Activated CD4-positive, alpha-beta T cell treated with anti-CD3 and anti-CD28 coated beads for 36 hours (primary cell): ENCODE data around the gene ZNF324B. TPM values are rescaled to one million over a fixed set of nuclear protein-coding genes. Genes with fewer than 3 reads are reported as not detected.
"Not testable (repeated sequence)": the region's sequence is repeated elsewhere in the genome, so short reads cannot be mapped to it uniquely, and the experiment has no call there.

Experiments
- ATAC-seq: fragments of 200-7000 bp; cut with Tn5 transposase; one replicate; pipeline ENCODE4 v1.10.0; 2021; ENCODE audit warnings: mild to moderate bottlenecking, moderate library complexity
- CTCF ChIA-PET: fragments of 350-600 bp; sonication (Branson Sonifier 250); formaldehyde crosslinking; loops from one replicate; lab custom pipeline; 2021; ENCODE audit warnings: antibody characterized with exemption; lab: Charles Lee
- POLR2A ChIA-PET: fragments of 350-600 bp; sonication (Branson Sonifier 250); formaldehyde crosslinking; loops from one replicate; lab custom pipeline; 2021; ENCODE audit warnings: antibody characterized with exemption, inconsistent platforms; lab: Charles Lee
- DNase-seq: peaks from one replicate; pipeline ENCODE4 v3.0.0-alpha.2; 2020
- H3K27ac Mint-ChIP-seq: one replicate; pipeline ENCODE4 v1.8.0; 2021; ENCODE audit warnings: mixed read lengths
- H3K27me3 Mint-ChIP-seq: one replicate; pipeline ENCODE4 v1.8.0; 2021; ENCODE audit warnings: mixed read lengths
- H3K36me3 Mint-ChIP-seq: one replicate; pipeline ENCODE4 v1.8.0; 2021; ENCODE audit warnings: low read depth, mixed read lengths
- H3K4me1 Mint-ChIP-seq: one replicate; pipeline ENCODE4 v1.8.0; 2021; ENCODE audit warnings: mixed read lengths
- H3K4me3 Mint-ChIP-seq: one replicate; pipeline ENCODE4 v1.8.0; 2021; ENCODE audit warnings: mild to moderate bottlenecking, moderate library complexity, mixed read lengths
- H3K9me3 Mint-ChIP-seq: one replicate; pipeline ENCODE4 v1.8.0; 2021; ENCODE audit warnings: low read depth, mixed read lengths
- intact Hi-C, 2 experiments: fragments of 100-400 bp; cut with DNase I in 1 of 2; cut with micrococcal nuclease in 1 of 2; formaldehyde crosslinking; loops; one replicate each; pipeline versions ENCODE4 v1.14.2 to v1.15.1; 2022 to 2024; cut with DNase I, micrococcal nuclease
- total RNA-seq, 2 experiments: library from RNA; stranded (reverse); gene quantifications; one replicate each; pipeline ENCODE4 v1.2.3, GENCODE V29; 2021

Gene ZNF324B
- total RNA-seq, 2 experiments from 2014 or later, result 5.8 to 7.5 TPM

- ChIA-PET POLR2A (no interaction called here), CTCF (no interaction called here)
- H3K9me3 Mint-ChIP-seq, result no peaks in the 10 kb centered on the region
- DNase-seq (no peak), ATAC-seq (no peak)
- H3K27me3 Mint-ChIP-seq, result peaks cover 4% of the 10 kb centered on the region
- H3K27ac Mint-ChIP-seq, result no peak overlapping the region
- H3K4me1 Mint-ChIP-seq, result peaks cover 25% of the 10 kb centered on the region
- no peak overlapping the region for H3K4me3 Mint-ChIP-seq
- intact Hi-C loops, result no loop called here
- H3K36me3 Mint-ChIP-seq, result peaks cover 24% of the 10 kb centered on the region
These were observed 3.9 kb downstream of the ZNF324B start for GRCh38 chr19:58455306-58455705.

- DNase-seq, result no peak
- intact Hi-C loops, result no loop called here
- Mint-ChIP-seq H3K27ac (no peak overlapping the region), H3K9me3 (no peaks in the 10 kb centered on the region), H3K4me1 (peaks cover 21% of the 10 kb centered on the region), H3K4me3 (no peak overlapping the region), H3K36me3 (peaks cover 24% of the 10 kb centered on the region), H3K27me3 (no peaks in the 10 kb centered on the region)
- no peak for ATAC-seq
- ChIA-PET CTCF (no interaction called here), POLR2A (no interaction called here)
These were observed 4.7 kb downstream of the ZNF324B start for GRCh38 chr19:58456111-58456510.

GRCh38 chr19:58460039-58460438 lies 8.6 kb downstream of the ZNF324B start:
- no peaks in the 10 kb centered on the region for H3K27me3 Mint-ChIP-seq
- intact Hi-C loops, result no loop called here
- no peaks in the 10 kb centered on the region for H3K9me3 Mint-ChIP-seq
- ATAC-seq (peak; percentile 72), DNase-seq (no peak)
- H3K4me3 Mint-ChIP-seq, result no peak overlapping the region
- H3K27ac Mint-ChIP-seq, result no peak overlapping the region
- peaks cover 16% of the 10 kb centered on the region for H3K36me3 Mint-ChIP-seq
- ChIA-PET POLR2A (no interaction called here), CTCF (interaction anchor here (1.1 kb wide), 1 partner anchor 48 kb away, joined by 3 read pairs; no protein-coding TSS in a partner anchor)
- peaks cover 6% of the 10 kb centered on the region for H3K4me1 Mint-ChIP-seq

GRCh38 chr19:58466089-58466759 lies 14.8 kb downstream of the ZNF324B start:
- Mint-ChIP-seq H3K27me3 (peaks cover 2% of the 10 kb centered on the region), H3K9me3 (no peaks in the 10 kb centered on the region), H3K27ac (no peak overlapping the region), H3K36me3 (peaks cover 8% of the 10 kb centered on the region), H3K4me3 (peak overlapping the region; percentile 86), H3K4me1 (peaks cover 22% of the 10 kb centered on the region)
- intact Hi-C loops, result loop anchor here (1.0 to 2.0 kb wide), 13 partner anchors 9 to 188 kb away; partner anchors contain the start of genes ZNF584 (in 2 of the 2), CHMP2A (in 1 of the 2), ERVK3-1 (in 1 of the 2) and MZF1 (in 1 of the 2)
- DNase-seq, result no peak
- ATAC-seq, result peak; percentile 17
- POLR2A ChIA-PET, result interaction anchor here (0.7 kb wide), 1 partner anchor 15 kb away, joined by 3 read pairs; the partner anchor contains the start of gene ZNF324B
- CTCF ChIA-PET, result no interaction called here

GRCh38 chr19:58466760-58467589 lies 15.6 kb downstream of the ZNF324B start, which contains the start of gene ZNF324:
Gene ZNF324, plus strand, starts transcription at chr19:58467080. Its CDS starts 2,106 bp downstream, at chr19:58469186.
- H3K27me3 Mint-ChIP-seq, result peaks cover 2% of the 10 kb centered on the region
- H3K36me3 Mint-ChIP-seq, result peaks cover 8% of the 10 kb centered on the region
- H3K9me3 Mint-ChIP-seq, result no peaks in the 10 kb centered on the region
- peaks cover 22% of the 10 kb centered on the region for H3K4me1 Mint-ChIP-seq
- ChIA-PET CTCF (no interaction called here), POLR2A (interaction anchor here (0.7 kb wide), 1 partner anchor 16 kb away, joined by 3 read pairs; the partner anchor contains the start of gene ZNF324B)
- intact Hi-C loops, result loop anchor here (1.0 to 2.0 kb wide), 17 partner anchors 8 to 189 kb away; partner anchors contain the start of genes ZNF132 (in 2 of the 2), ZNF324B (in 2 of the 2), ZNF584 (in 2 of the 2) and CHMP2A (in 1 of the 2)
- ATAC-seq (peak; percentile 98), DNase-seq (peak; percentile 99)
- H3K4me3 Mint-ChIP-seq, result peak within 1 kb of the TSS; percentile 86
- peak within 1 kb of the TSS; percentile 47 for H3K27ac Mint-ChIP-seq

- Mint-ChIP-seq H3K4me3 (peak overlapping the region; percentile 86), H3K36me3 (peaks cover 10% of the 10 kb centered on the region), H3K27ac (peak overlapping the region; percentile 47), H3K9me3 (no peaks in the 10 kb centered on the region), H3K4me1 (peaks cover 22% of the 10 kb centered on the region), H3K27me3 (peaks cover 2% of the 10 kb centered on the region)
- ChIA-PET CTCF (interaction anchor here (0.7 kb wide), 1 partner anchor 96 kb away, joined by 3 read pairs; no protein-coding TSS in a partner anchor), POLR2A (no interaction called here)
- no peak for ATAC-seq
- intact Hi-C loops, result no loop called here
- no peak for DNase-seq
These were observed 16.9 kb downstream of the ZNF324B start for GRCh38 chr19:58468216-58468839.

- peaks cover 2% of the 10 kb centered on the region for H3K27me3 Mint-ChIP-seq
- ChIA-PET POLR2A (interaction anchor here (1.0 kb wide), 1 partner anchor 110 kb away, joined by 3 read pairs; no protein-coding TSS in a partner anchor), CTCF (interaction anchor here (0.6 kb wide), 1 partner anchor 21 kb away, joined by 3 read pairs; no protein-coding TSS in a partner anchor)
- ATAC-seq, result no peak
- H3K4me1 Mint-ChIP-seq, result peaks cover 23% of the 10 kb centered on the region
- peaks cover 8% of the 10 kb centered on the region for H3K36me3 Mint-ChIP-seq
- no peaks in the 10 kb centered on the region for H3K9me3 Mint-ChIP-seq
- H3K27ac Mint-ChIP-seq, result no peak overlapping the region
- peak overlapping the region; percentile 86 for H3K4me3 Mint-ChIP-seq
- no peak for DNase-seq
- intact Hi-C loops, result no loop called here
These were observed 18.0 kb downstream of the ZNF324B start for GRCh38 chr19:58469241-58470013.

- H3K9me3 Mint-ChIP-seq, DNase-seq, H3K27ac Mint-ChIP-seq, POLR2A ChIA-PET, H3K27me3 Mint-ChIP-seq, H3K4me3 Mint-ChIP-seq, CTCF ChIA-PET, intact Hi-C loops, H3K36me3 Mint-ChIP-seq, ATAC-seq: not testable (repeated sequence)
- H3K4me1 Mint-ChIP-seq, result peaks cover 30% of the 10 kb centered on the region
These were observed 19.6 kb downstream of the ZNF324B start for GRCh38 chr19:58470837-58471543.

GRCh38 chr19:58471736-58472135 lies 20.3 kb downstream of the ZNF324B start:
- H3K27ac Mint-ChIP-seq, result no peak overlapping the region
- no peaks in the 10 kb centered on the region for H3K9me3 Mint-ChIP-seq
- no peak for DNase-seq
- H3K4me3 Mint-ChIP-seq, result no peak overlapping the region
- no peak for ATAC-seq
- intact Hi-C loops, result no loop called here
- ChIA-PET POLR2A (no interaction called here), CTCF (interaction anchor here (0.5 kb wide), 1 partner anchor 627 kb away, joined by 3 read pairs; no protein-coding TSS in a partner anchor)
- no peaks in the 10 kb centered on the region for H3K27me3 Mint-ChIP-seq
- H3K4me1 Mint-ChIP-seq, result peaks cover 27% of the 10 kb centered on the region
- H3K36me3 Mint-ChIP-seq, result peaks cover 8% of the 10 kb centered on the region

GRCh38 chr19:58473775-58474174 lies 22.4 kb downstream of the ZNF324B start:
- H3K4me3 Mint-ChIP-seq, result no peak overlapping the region
- CTCF ChIA-PET, result no interaction called here
- DNase-seq (no peak), ATAC-seq (no peak)
- intact Hi-C loops, result loop anchor here in 1 of 2 experiments (2.0 kb wide), 1 partner anchor 15 kb away; no protein-coding TSS in a partner anchor
- POLR2A ChIA-PET, result no interaction called here
- no peaks in the 10 kb centered on the region for H3K27me3 Mint-ChIP-seq
- H3K27ac Mint-ChIP-seq, result no peak overlapping the region
- no peaks in the 10 kb centered on the region for H3K9me3 Mint-ChIP-seq
- H3K4me1 Mint-ChIP-seq, result peaks cover 17% of the 10 kb centered on the region
- H3K36me3 Mint-ChIP-seq, result peaks cover 5% of the 10 kb centered on the region
